GM19438 (cell line): ENCODE measurements around the gene BBIP1.

Experiments
- ATAC-seq: cut with Tn5 transposase; IDR thresholded peaks from one replicate; pipeline ENCODE4 v1.9.1; 2021; ENCODE audit warnings: low read depth; ENCODE audit not compliant: unreplicated experiment

Gene BBIP1

GRCh38 chr10:110887560-110887959, 31.4 kb downstream of the BBIP1 start:
- no peak for ATAC-seq

GRCh38 chr10:110885932-110886674, 32.9 kb downstream of the BBIP1 start:
- no peak for ATAC-seq

GRCh38 chr10:110883924-110884323, 35.1 kb downstream of the BBIP1 start:
- ATAC-seq: no peak

GRCh38 chr10:110881905-110882304, 37.1 kb downstream of the BBIP1 start:
- no peak for ATAC-seq

- no peak for ATAC-seq
Measured at GRCh38 chr10:110881247-110881646, 37.7 kb downstream of the BBIP1 start.

GRCh38 chr10:110880012-110880411, 39.0 kb downstream of the BBIP1 start:
- ATAC-seq: no peak

- ATAC-seq: no peak
Measured at GRCh38 chr10:110876788-110877187, 42.2 kb downstream of the BBIP1 start.

- ATAC-seq: no peak
Measured at GRCh38 chr10:110876000-110876399, 43.0 kb downstream of the BBIP1 start.

- ATAC-seq: no peak
Measured at GRCh38 chr10:110873951-110874350, 45.0 kb downstream of the BBIP1 start.

- no peak for ATAC-seq
Measured at GRCh38 chr10:110872984-110873923, 45.7 kb downstream of the BBIP1 start.

GRCh38 chr10:110872145-110872983, 46.6 kb downstream of the BBIP1 start:
- ATAC-seq: peak; percentile 44

- ATAC-seq: peak; percentile 65
Measured at GRCh38 chr10:110871298-110872084, 47.5 kb downstream of the BBIP1 start, which contains the start of gene PDCD4. PDCD4 (plus strand) TSS chr10:110871928; CDS start chr10:110876028, 4,100 bp downstream.

- no peak for ATAC-seq
Measured at GRCh38 chr10:110870823-110871297, 48.1 kb downstream of the BBIP1 start.

GRCh38 chr10:110868981-110869380, 50.0 kb downstream of the BBIP1 start:
- no peak for ATAC-seq

GRCh38 chr10:110867807-110868465, 51.0 kb downstream of the BBIP1 start:
- ATAC-seq: no peak

GRCh38 chr10:110867011-110867806, 51.8 kb downstream of the BBIP1 start:
- ATAC-seq: peak; percentile 33

- ATAC-seq: no peak
Measured at GRCh38 chr10:110865809-110866482, 53.0 kb downstream of the BBIP1 start.
